Activated T-helper 1 cell treated with anti-CD3 and anti-CD28 coated beads, Interleukin-2, amount 50 U/mL, for 16 hours (primary cell): ENCODE measurements around the gene MAP4K3.
"Not testable (repeated sequence)": the region's sequence is repeated elsewhere in the genome, so short reads cannot be mapped to it uniquely, and the experiment has no call there.

Experiments used
- DNase-seq, 2 donors: peaks; one replicate each; pipeline ENCODE4 v3.0.0-alpha.2; 2020; ENCODE audit warnings: low read depth in 1 of 2, low spot score in 1 of 2

MAP4K3 gene

DNA sequence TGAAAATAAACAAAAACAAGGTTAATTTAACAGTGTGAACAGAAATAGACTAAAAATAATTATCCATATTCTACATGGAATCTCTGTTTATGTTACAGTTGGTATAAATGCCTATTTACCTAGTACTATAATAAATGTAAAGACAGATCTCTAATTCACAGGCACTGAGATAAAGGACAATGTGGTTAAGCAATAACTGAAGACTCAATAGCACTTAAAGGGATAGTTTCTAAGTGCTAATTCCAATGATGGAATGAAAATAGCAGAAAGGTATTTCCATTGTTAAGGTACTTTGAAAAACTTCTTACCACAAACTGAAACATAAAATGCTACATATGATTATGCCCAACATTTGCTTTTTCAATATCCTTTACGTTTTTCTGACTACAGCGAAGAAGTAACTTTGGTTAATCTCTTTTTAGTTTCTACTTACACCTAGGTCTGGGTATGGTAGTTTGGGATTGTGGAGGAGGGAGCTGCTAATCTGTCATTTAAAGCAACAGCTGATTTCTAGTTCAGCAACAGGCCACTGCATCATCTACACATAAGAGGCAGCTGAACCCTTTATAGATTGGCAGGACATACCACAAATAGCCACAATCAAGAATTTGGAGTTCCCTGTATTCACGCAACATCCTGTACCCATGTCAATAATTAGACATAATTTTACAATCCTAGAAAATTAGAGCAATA is 27.2 kb downstream of the MAP4K3 start:
- DNase-seq, result no peak

DNA sequence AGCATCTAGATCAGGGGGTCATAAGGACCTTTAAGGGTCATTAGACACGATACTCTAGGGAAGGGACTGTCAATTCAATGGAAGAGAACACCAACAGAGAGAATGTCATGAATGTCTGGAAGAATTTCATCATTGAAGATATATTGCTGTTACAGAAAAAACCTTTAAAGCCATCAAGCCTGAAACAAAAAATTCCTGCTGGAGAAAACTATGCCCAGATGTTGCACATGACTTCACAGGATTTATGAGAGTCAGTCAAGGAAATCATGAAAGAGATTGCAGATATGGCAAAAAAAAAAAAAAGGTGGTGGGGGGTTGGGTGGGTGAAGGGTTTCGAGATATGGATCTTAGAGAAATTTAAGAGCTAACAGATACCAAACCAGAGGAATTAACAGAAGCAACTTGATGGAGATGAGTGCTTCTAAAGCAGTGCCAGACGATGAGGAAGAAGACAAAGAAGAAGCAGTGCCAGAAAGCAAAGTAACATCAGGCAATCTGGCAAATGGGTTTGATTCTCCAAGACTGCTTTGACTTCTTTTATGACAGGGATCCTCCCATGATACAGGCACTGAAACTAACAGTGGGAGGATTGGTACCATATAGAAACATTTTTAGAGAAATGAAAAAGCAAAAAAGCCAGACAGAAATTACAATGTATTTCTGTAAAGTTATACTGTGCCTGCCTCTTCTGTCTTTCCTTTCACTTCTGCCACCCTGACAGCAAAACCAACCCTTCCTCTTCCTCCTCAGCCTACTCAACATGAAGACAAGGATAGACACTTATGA is 28.5 kb downstream of the MAP4K3 start:
- no peak for DNase-seq

DNA sequence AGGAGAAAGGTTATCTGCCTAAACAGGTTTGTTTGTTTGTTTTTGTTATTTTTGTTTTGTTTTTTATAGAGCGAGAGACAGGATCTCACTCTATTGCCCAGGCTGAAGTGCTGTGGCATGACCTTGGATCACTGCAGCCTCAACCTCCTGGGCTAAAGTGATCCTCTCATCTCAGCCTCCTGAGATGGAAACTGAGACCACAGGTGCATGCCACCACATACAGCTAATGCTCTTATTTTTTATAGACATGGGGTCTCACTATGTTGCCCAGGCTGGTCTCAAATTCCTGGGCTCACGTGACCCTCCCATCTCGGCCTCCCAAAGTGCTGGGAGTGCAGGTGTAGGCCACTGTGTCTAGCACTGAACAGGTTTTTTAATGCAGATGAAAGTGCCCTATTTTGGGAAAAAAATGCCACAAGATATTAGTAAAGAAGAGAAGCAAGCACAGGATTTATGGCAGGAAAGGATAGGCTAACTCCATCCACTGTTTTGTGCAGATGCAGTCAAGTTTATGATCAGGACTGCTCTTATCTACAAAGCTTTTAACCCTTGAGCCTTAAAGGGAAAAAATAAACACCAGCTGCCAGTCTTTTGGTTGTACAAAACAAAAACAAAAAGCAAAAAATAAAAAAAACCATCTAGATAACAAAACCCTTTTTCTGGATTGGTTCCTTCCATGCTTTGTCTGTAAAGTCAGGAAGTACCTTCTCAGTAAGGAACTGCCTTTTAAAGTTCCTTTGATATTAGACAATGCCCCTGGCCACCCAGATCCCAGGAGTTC is 29.4 kb downstream of the MAP4K3 start:
- no peak for DNase-seq

DNA sequence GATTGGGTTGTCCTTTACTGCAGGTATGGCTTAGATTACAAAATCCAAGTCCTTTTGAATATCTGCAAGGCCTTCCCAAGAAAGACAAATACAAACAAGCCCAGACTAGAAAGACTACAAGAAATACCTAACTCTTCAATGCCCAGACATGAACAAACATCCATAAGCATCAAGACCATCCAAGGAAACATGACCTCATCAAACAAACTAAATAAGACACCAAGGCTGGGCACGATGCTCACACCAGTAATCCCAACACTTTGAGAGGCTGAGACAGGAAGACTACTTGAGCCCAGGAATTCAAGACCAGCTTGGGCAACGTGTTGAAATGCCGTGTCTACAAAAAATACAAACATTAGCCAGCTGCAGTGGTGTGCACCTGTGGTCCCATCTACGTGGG is 31.7 kb downstream of the MAP4K3 start:
- DNase-seq, result no peak

DNA sequence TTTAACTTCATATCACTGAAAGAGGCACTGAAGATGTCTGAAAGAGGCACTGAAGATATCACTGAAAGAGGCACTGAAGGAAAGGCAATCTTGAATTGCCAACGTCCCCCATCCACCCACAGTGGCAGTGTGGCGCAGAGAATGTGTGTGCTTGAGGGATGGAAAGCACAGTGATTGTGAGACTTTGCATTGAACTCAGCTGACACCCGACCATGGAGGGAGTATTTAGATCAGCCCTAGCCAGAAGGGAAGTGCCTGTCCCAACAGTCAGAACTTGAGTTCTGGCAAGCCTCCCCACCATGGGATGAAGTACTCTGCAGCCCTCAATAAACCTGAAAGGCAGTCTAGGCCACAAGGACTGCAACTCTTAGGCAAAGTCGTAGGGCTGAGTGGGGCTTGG is 33.8 kb downstream of the MAP4K3 start:
- DNase-seq, result no peak

DNA sequence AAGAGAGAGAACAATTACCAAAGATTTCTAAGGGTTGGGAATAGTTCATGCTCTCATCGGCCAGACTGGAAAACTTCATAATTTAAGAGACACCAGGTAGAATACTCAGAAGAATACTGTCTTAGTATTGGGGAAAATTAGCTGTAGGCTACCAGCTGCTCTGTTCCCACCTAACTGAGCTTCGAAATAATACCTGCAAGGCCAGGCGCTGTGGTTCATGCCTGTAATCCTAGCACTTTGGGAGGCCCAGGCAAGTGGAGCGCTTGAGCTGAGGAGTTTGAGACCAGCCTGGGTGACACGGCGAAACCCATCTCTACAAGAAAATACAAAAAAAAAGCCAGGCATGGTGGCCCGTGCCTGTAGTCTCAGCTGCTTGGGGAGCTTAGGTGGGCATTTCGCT is 35.8 kb downstream of the MAP4K3 start:
- DNase-seq, result no peak

DNA sequence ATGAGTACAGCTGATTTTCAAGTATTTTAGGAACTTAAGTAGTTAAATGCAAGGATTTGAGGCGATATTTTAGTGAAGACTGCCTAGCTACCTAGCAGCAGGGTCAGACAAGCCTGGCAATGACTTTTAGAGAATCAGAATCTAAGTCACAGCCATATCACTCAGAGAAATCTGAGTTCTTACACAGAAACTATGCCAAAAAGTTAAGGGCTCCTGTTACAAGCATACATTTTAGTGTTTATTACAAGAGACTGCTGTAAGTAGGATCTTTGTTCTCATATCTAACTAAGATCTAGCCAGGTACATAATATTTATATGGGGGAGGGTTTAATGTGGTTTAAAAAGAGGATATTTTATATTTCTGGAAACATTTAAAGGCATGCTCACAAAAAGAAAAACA is 37.5 kb downstream of the MAP4K3 start:
- no peak for DNase-seq

DNA sequence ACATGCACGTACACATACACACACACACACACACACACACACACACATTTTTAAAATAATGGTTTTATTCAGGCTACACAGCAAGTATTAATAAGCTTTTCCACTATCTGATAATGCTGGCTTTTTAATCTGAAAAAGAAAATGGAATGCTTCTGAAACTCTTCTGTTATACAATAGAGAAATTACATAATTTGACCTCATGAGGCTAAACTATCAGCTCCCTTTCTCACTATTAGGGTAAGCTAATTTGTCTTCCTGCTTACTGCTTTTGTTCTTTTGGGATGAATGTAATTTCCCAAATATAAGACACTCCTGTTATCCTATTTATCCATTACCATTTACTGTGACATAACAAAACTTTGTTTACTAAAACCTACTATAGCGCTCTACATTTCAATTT is 41.8 kb downstream of the MAP4K3 start:
- no peak for DNase-seq

DNA sequence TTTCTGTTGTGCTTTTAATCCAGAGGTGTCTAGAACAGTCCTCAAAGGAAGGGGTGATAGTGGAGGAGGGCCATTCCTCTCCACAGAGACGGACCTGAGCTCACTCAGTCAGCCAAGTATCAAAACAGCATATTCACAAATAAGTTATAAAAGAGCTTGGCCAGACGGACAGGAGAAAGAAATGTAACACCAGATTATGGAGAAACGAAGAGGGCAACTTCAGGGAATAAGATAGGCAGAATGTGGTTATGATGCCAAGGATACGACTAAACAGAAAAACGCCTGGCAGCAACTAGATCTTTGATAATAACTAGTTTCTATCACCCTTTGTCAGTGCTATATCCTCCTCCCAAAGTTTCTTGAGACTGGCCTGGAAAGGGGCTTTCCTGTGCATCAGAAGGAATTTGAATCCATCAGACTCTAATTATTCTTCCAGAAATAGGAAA is 42.5 kb downstream of the MAP4K3 start:
- no peak for DNase-seq

DNA sequence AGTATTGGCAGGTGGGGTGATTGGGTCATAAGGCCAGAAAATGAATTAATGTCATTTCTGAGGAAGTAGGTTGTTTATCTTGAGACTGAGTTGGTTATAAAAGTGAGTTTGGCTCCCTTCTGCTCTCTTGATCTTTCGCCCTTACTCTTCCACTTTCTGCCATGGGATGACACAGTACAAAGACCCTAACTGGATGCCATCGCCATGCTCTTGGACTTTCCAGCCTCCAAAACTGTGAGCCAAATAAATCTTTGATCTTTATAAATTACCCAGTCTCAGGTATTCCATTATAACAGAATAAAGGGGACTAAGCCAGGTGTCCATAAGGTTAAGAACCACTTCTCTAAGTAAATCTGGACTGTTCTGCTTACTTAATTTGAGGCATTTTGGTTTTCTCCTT is 44.4 kb downstream of the MAP4K3 start:
- no peak for DNase-seq

DNA sequence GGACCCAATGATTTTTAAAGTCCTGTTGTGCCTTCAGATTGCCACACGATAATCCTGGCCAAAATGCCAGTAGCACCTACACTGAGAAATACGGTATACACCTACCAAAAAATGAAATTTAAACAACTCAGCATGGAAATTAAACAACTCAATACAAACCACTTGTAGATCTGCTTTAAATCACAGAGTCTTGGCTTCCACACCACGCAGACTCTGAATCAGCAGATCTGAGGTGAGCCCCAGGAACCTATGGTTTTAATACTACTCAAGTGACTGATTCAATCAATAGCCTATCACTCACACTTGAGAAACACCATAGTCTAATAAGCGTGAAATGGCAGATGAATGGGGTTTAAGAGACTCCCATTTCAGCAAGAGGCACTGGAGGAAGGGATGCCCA is 46.9 kb downstream of the MAP4K3 start:
- no peak for DNase-seq

DNA sequence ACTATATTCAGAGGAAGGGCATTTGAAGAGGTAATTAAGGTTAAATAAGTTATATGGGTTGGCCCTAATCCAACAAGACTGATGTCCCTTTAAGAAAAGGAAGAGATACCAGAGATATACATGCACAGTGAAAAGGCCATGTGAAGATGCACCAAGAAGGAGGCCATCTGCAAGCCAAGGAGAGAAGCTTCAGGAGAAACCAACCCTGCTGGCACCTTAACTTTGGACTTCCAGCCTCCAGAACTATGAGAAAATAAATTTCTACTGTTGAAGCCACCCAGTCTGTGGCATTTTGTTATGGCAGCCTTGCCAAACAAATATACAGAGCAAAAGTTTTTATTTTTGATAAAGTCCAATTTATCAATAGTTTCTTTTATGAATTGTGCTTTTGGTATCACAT is 51.0 kb downstream of the MAP4K3 start:
- no peak for DNase-seq

DNA sequence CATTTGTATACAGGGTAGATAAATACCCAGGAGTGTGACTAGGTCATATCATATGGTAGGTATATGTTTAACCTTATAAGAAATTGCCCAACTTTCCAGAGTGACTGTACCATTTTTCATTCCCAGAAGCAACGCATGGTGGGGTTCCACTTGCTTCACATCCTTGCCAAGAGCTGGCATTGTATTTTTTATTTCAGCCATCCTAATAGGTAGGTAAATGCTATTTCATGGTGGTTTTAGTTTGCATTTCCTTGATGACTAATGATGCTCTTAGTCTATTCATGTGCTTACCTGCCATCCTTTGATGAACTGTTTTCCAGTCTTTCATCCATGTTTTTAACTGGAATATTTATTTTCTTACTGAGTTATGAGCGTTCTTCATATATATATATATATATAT is 51.9 kb downstream of the MAP4K3 start:
- no peak for DNase-seq

DNA sequence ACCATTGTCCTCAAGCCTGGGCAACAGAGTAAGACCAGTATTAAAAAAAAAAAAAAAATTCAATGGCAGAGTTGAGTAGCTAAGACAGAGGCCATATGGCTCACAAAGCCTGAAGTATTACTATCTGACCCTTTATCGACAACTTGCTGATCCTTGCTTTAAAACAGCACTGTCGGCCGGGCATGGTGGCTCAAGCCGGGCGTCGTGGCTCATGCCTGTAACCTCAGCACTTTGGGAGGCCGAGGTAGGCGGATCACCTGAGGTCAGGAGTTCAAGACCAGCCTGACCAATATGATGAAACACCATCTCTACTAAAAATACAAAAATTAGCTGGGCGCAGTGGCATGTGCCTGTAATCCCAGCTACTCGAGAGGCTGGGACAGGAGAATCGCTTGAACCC is 53.0 kb downstream of the MAP4K3 start:
- not testable (repeated sequence) for DNase-seq

DNA sequence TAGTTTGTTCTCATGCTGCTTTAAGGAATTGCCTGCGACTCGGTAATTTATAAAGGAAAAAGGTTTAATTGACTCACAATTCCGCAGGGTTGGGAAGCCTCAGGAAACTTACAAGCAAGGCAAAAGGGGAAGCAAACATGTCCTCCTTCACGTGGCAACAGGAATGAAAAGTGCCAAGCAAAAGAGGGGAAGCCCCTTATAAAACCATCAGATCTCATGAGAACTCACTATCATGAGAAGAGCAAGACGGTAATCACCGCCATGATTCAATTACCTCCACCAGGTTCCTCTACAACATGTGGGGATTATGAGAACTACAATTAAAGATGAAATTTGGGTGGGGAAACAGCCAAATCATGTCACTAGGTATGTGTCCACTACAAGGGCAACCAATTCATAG is 53.9 kb downstream of the MAP4K3 start:
- DNase-seq, result no peak

DNA sequence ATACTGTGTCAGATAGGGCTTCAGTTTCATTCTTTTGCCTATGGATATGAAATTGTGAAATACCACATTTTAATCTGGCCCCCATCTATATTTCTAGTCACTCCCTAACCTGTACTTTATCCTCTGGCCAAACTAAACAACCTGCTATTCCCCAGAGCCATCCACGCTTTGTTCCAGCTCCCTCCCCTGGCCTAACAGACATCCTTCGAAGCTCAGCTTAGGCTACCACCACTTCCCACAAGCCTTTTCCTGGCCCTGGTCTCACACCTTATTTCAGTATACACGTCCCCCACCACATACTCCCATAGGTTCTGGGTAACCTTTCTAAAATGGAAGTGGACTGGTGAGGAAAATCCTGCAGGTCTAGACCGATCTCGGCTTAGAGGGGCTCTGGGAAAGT is 55.4 kb downstream of the MAP4K3 start:
- no peak for DNase-seq

DNA sequence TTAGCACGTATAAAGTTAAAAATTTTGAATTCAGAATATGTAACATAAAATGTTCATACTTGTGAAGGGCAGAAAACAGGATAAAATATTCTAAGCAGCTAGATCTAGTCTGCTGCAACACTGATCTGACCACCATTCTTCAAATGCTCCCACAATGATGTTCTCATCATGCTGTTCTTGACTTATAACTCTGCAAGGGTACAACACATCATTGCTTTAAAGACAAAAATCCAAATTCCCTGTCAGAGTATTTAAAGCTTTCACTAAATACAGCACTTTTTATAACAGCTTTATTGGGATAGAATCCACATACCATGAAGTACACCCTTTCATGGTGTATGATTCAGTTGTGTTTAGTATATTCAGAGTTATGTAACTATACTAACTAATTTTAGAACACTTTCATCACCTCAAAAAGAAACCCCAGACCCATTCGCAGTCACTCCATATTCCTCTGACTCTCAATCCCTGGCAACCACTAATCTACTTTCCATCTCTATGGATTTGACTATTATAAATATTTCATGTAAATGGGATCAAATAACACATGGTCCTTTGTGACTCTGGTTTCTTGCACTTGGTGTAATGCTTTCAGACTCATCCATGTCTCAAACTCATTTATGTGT is 56.4 kb downstream of the MAP4K3 start:
- DNase-seq, result no peak

DNA sequence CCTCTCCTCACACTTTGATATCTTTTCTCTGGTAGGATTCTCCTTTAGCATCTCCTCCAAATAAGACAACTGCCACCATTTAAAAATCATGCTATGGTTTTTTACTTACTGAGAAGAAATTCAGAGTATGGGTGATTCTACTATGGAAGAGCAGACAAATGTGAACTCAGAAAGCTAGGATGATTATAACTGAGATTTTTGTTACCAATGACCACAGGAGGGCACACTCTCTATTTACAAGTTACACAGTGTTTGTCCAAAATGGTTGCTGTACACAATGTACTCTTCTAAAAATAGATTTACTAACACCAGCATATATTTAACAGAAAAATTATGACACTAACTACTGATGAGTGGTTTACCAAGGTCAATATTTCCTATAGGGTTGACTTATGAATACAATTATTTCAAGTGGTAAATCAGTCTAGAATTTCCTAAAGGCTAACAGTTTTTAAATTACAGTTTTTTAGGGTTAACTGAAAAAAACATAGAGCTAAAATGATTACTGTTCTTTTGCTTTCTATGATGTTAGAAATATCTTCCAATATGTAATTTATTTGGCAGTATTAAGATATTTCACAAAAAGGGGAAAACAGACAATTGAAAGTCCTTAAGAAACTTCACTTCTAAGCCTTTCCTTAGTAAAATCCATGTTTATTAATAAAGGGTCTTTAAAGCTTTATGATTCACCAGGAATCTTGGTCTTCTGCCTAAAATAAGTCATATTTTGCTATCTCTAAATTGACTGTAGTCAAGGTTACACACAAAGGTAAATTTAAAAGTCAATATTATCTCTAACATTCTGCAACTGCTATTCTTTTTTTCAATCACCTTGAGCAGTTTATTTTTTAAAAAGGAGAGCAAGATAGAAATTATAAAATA is 57.2 kb downstream of the MAP4K3 start:
- no peak for DNase-seq

DNA sequence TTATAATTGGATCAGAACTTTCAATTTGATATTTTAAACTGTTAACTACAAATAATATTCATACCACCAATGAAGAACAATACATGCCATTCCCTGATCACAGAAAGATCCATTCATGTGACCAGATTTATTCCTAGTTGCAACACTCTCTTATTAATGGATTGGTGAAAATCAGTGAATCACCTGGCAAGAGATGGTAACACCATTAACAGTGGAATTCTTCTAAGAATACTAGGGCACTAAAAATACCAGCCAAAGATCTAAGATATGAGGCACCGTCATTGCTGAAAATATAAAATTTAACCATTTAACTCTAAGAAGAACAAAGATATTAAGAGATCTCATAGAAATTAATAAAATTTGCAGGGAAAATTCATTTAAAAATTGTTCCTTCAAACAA is 58.1 kb downstream of the MAP4K3 start:
- no peak for DNase-seq

DNA sequence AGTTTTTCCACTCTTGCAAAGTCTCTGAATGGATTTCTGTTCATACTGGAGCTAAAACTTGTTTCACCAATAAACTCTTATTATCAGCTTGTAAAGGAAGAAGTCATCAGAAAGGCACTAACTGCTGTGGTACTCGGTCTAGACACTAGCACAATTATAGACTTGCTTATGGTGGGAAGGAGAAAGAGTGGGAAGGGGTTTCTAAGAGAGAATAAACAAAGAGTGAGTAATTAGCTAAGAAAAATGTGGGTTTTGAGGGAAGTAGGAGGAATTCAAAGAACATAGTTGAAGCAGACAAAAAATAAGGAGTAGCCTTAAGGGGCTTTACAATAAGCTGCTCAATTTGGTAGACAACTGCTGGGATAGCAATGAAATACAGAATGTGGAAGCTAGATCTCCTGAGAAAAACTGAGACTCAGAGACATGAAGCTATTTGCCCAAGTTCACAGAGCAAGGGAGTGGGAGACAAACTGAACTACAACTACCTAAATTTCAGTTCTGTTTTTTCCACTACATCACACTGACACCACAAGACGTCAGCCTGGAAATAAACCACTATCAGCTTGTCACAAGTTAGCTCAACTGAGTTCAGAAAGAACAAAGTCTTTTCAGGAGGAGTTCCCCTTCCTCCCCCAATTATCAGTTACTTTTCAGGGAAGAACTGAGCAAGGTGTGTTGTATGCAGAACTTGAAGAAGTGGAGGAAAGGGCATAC is 59.7 kb downstream of the MAP4K3 start:
- no peak for DNase-seq
